Mesendoderm (in vitro differentiated cells): ENCODE results near the gene PLA2G4D.
"Not testable (repeated sequence)": the region's sequence is repeated elsewhere in the genome, so short reads cannot be mapped to it uniquely, and the experiment has no call there.

Experiments
- DNase-seq: peaks from one replicate; pipeline ENCODE4 v3.0.0; 2013
- H2AK5ac ChIP-seq: 2 replicates; pipeline ENCODE4 v1.6.1; 2013; ENCODE audit warnings: low read length, inconsistent platforms
- H2BK120ac ChIP-seq: 2 replicates; pipeline ENCODE4 v1.6.1; 2013; ENCODE audit warnings: low read depth, mild to moderate bottlenecking, low read length, moderate library complexity, mixed read lengths
- H2BK15ac ChIP-seq: replicated peaks from 2 replicates; pipeline ENCODE4 v1.6.1; 2013; ENCODE audit warnings: low read depth, mild to moderate bottlenecking, moderate library complexity
- H2BK5ac ChIP-seq: 2 replicates; pipeline ENCODE4 v1.6.1; 2013; ENCODE audit warnings: low read length, inconsistent platforms
- H3K18ac ChIP-seq: 2 replicates; pipeline ENCODE4 v1.6.1; 2013; ENCODE audit warnings: mild to moderate bottlenecking, low read length, mixed read lengths
- H3K23ac ChIP-seq: one replicate; pipeline ENCODE4 v1.6.1; 2013; ENCODE audit warnings: low read length
- H3K27ac ChIP-seq: 2 replicates; pipeline ENCODE4 v1.5.1; 2013; ENCODE audit warnings: low read depth, mild to moderate bottlenecking, inconsistent platforms, low read length, moderate library complexity
- H3K27me3 ChIP-seq: 2 replicates; pipeline ENCODE4 v1.6.1; 2013; ENCODE audit warnings: low read length, control low read depth, mild to moderate bottlenecking, inconsistent platforms; ENCODE audit not compliant: insufficient read depth, poor library complexity
- H3K36me3 ChIP-seq: 2 replicates; pipeline ENCODE4 v1.6.1; 2013; ENCODE audit warnings: low read length, inconsistent platforms; ENCODE audit not compliant: control insufficient read depth, insufficient read depth
- H3K4ac ChIP-seq: one replicate; pipeline ENCODE4 v1.6.1; 2013; ENCODE audit warnings: low read depth, mild to moderate bottlenecking, low read length, moderate library complexity
- H3K4me1 ChIP-seq: 2 replicates; pipeline ENCODE4 v1.6.1; 2013; ENCODE audit warnings: low read depth, low read length, inconsistent platforms; ENCODE audit not compliant: control insufficient read depth
- H3K4me2 ChIP-seq: 2 replicates; pipeline ENCODE4 v1.6.1; 2013; ENCODE audit warnings: low read length
- H3K4me3 ChIP-seq: 2 replicates; pipeline ENCODE4 v1.5.1; 2013; ENCODE audit warnings: mild to moderate bottlenecking, low read length
- H3K56ac ChIP-seq: one replicate; pipeline ENCODE4 v1.6.1; 2013; ENCODE audit warnings: low read length
- H3K79me1 ChIP-seq: 2 replicates; pipeline ENCODE4 v1.6.1; 2013; ENCODE audit warnings: low read length, inconsistent platforms
- H3K79me2 ChIP-seq: 2 replicates; pipeline ENCODE4 v1.6.1; 2013; ENCODE audit warnings: mild to moderate bottlenecking, low read length; ENCODE audit not compliant: control insufficient read depth, insufficient read depth
- H3K9ac ChIP-seq: 2 replicates; pipeline ENCODE4 v1.6.1; 2013; ENCODE audit warnings: low read length, inconsistent platforms
- H4K5ac ChIP-seq: one replicate; pipeline ENCODE4 v1.6.1; 2013; ENCODE audit warnings: low read length
- H4K8ac ChIP-seq: one replicate; pipeline ENCODE4 v1.6.1; 2013; ENCODE audit warnings: low read depth, mild to moderate bottlenecking, control low read depth, low read length, moderate library complexity
- WGBS: extraction: QIAGEN DNeasy Blood & Tissue Kit; methylation state at CpG from one replicate; pipeline ENCODE4 v1.1.7; 2013; ENCODE audit warnings: low lambda C conversion rate, missing lambda C conversion rate; ENCODE audit not compliant: insufficient coverage; ENCODE audit errors: extremely low coverage; 5-methylcytosine and 5-hydroxymethylcytosine counted together

Gene PLA2G4D

GRCh38 chr15:42091753-42092397 is 2.5 kb downstream of the PLA2G4D start:
- Histone ChIP-seq H3K27ac (peak overlapping the region; percentile 77), H3K56ac (peak overlapping the region; percentile 6), H3K4me1 (peaks cover 14% of the 10 kb centered on the region), H2BK5ac (peak overlapping the region; percentile 47)
- H3K4me3 ChIP-seq, H3K9ac ChIP-seq, H3K4me2 ChIP-seq, H3K79me2 ChIP-seq, H4K8ac ChIP-seq, H3K18ac ChIP-seq, H3K36me3 ChIP-seq, H2AK5ac ChIP-seq, H3K79me1 ChIP-seq, H4K5ac ChIP-seq, H2BK120ac ChIP-seq, H3K27me3 ChIP-seq, H3K23ac ChIP-seq, H3K4ac ChIP-seq, H2BK15ac ChIP-seq: not testable (repeated sequence)
- peak; percentile 69 for DNase-seq
- WGBS = no CpG with 5 or more reads among the region's 14 CpGs

- Histone ChIP-seq H3K79me1 (no peaks in the 10 kb centered on the region), H2BK120ac (no peak overlapping the region), H4K5ac (no peak overlapping the region), H3K56ac (no peak overlapping the region), H3K4me3 (no peak overlapping the region), H2AK5ac (no peak overlapping the region), H2BK15ac (no peak overlapping the region), H3K23ac (no peak overlapping the region), H3K27me3 (no peaks in the 10 kb centered on the region), H3K36me3 (no peaks in the 10 kb centered on the region), H3K79me2 (no peaks in the 10 kb centered on the region), H3K18ac (no peak overlapping the region), H3K4me2 (no peak overlapping the region), H3K4me1 (peaks cover 14% of the 10 kb centered on the region), H3K9ac (no peak overlapping the region), H3K27ac (no peak overlapping the region), H2BK5ac (no peak overlapping the region), H3K4ac (no peak overlapping the region), H4K8ac (no peak overlapping the region)
- no CpG with 5 or more reads among the region's 9 CpGs for WGBS
- no peak for DNase-seq
Observed at GRCh38 chr15:42090781-42091180, 3.6 kb downstream of the PLA2G4D start.

GRCh38 chr15:42090370-42090769 is 4.0 kb downstream of the PLA2G4D start:
- Histone ChIP-seq H3K4me1 (peaks cover 14% of the 10 kb centered on the region), H3K4me2 (no peak overlapping the region), H3K36me3 (no peaks in the 10 kb centered on the region), H2AK5ac (no peak overlapping the region), H3K27ac (no peak overlapping the region), H2BK120ac (no peak overlapping the region), H3K9ac (no peak overlapping the region), H3K18ac (no peak overlapping the region), H3K4ac (no peak overlapping the region), H3K79me1 (no peaks in the 10 kb centered on the region), H4K8ac (no peak overlapping the region), H3K79me2 (no peaks in the 10 kb centered on the region), H3K27me3 (no peaks in the 10 kb centered on the region), H2BK15ac (no peak overlapping the region), H3K23ac (no peak overlapping the region), H2BK5ac (no peak overlapping the region), H4K5ac (no peak overlapping the region), H3K56ac (no peak overlapping the region), H3K4me3 (no peak overlapping the region)
- WGBS = no CpG with 5 or more reads among the region's 7 CpGs
- no peak for DNase-seq

GRCh38 chr15:42089942-42090341 is 4.4 kb downstream of the PLA2G4D start:
- Histone ChIP-seq H3K18ac (no peak overlapping the region), H3K79me2 (no peaks in the 10 kb centered on the region), H3K56ac (no peak overlapping the region), H3K4me2 (no peak overlapping the region), H3K4me1 (peaks cover 14% of the 10 kb centered on the region), H2BK15ac (no peak overlapping the region), H3K23ac (no peak overlapping the region), H3K4ac (no peak overlapping the region), H2AK5ac (no peak overlapping the region), H2BK5ac (no peak overlapping the region), H3K27ac (no peak overlapping the region), H2BK120ac (no peak overlapping the region), H3K4me3 (no peak overlapping the region), H3K9ac (no peak overlapping the region), H4K8ac (no peak overlapping the region), H4K5ac (no peak overlapping the region), H3K79me1 (no peaks in the 10 kb centered on the region), H3K27me3 (no peaks in the 10 kb centered on the region), H3K36me3 (no peaks in the 10 kb centered on the region)
- DNase-seq = no peak
- WGBS = no CpG with 5 or more reads among the region's 4 CpGs

- Histone ChIP-seq H3K4me2 (no peak overlapping the region), H2BK120ac (no peak overlapping the region), H3K27me3 (no peaks in the 10 kb centered on the region), H3K4me3 (no peak overlapping the region), H3K4ac (no peak overlapping the region), H3K56ac (no peak overlapping the region), H4K8ac (no peak overlapping the region), H3K23ac (peak overlapping the region; percentile 24), H2BK15ac (no peak overlapping the region), H3K27ac (no peak overlapping the region), H3K4me1 (peaks cover 14% of the 10 kb centered on the region), H3K9ac (no peak overlapping the region), H3K79me1 (no peaks in the 10 kb centered on the region), H2AK5ac (peak overlapping the region; percentile 54), H3K36me3 (no peaks in the 10 kb centered on the region), H2BK5ac (no peak overlapping the region), H3K79me2 (no peaks in the 10 kb centered on the region), H3K18ac (no peak overlapping the region), H4K5ac (no peak overlapping the region)
- WGBS = no CpG with 5 or more reads among the region's 16 CpGs
- no peak for DNase-seq
Observed at GRCh38 chr15:42088801-42089640, 5.3 kb downstream of the PLA2G4D start.
